Measurements from ENCODE around the gene RPL10. TPM values are rescaled to one million over a fixed set of nuclear protein-coding genes. Genes with fewer than 3 reads are reported as not detected.

Gene RPL10
- total and polyA plus RNA-seq, 9 of the 15 experiments (the other 6 are each of a cell fraction or from before 2014, with no cell fraction given), result 3,774 to 7,600 (median 5,014) TPM

DNA sequence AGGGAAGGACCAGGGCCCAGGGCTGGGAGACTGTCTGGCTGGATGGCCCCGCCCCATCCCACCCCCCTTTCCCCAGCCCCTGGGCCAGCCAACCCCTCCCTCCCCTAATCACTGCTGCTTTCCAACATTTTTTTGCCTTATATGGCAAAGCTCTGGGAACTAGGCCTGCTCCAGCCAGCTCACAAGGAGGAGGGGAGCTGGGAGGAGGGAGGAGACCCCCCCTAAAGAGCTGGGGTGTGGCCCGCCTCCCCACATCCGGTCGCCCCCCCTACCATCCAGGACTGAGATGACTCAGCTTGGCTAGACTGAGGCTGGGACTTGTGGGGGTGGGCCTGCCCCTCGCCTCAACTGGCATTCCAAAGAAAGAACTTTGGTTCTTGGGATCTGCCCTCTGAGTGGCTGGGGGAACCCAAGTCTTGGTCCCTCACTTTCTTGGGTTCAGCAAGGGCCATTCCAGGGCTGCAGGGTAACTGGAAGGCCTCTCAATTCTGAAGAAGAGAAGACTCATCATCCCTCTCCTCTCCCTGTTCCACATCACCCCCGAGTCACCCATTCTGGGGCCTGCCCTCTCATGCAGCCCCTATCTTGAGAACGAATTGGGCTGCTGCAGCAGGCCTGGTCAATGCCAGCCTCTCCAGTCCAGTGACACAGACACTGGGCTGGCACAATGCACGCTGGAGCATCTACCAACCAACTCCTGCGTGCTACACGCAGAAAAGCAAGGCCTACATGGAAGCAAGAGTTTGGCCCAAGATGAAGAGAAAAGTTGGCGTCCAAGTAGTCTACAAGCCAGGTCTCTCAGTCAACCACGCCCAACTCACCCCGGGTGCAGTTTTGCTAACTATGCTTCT lies 28.5 kb upstream of the RPL10 start (continued):
- TF ChIP-seq, protein P1, sequence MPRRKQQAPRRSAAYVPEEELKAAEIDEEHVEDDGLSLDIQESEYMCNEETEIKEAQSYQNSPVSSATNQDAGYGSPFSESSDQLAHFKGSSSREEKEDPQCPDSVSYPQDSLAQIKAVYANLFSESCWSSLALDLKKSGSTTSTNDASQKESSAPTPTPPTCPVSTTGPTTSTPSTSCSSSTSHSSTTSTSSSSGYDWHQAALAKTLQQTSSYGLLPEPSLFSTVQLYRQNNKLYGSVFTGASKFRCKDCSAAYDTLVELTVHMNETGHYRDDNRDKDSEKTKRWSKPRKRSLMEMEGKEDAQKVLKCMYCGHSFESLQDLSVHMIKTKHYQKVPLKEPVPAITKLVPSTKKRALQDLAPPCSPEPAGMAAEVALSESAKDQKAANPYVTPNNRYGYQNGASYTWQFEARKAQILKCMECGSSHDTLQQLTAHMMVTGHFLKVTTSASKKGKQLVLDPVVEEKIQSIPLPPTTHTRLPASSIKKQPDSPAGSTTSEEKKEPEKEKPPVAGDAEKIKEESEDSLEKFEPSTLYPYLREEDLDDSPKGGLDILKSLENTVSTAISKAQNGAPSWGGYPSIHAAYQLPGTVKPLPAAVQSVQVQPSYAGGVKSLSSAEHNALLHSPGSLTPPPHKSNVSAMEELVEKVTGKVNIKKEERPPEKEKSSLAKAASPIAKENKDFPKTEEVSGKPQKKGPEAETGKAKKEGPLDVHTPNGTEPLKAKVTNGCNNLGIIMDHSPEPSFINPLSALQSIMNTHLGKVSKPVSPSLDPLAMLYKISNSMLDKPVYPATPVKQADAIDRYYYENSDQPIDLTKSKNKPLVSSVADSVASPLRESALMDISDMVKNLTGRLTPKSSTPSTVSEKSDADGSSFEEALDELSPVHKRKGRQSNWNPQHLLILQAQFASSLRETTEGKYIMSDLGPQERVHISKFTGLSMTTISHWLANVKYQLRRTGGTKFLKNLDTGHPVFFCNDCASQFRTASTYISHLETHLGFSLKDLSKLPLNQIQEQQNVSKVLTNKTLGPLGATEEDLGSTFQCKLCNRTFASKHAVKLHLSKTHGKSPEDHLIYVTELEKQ (CRISPR knock-in tag; IDR thresholded peaks at IDR 0.05), result no peak
- TF ChIP-seq ZNF282 (CRISPR knock-in tag; IDR thresholded peaks at IDR 0.05), result no peak
- peak; percentile 27 for TF ChIP-seq TAF9B (IDR thresholded peaks at IDR 0.05; ENCODE audit: partially characterized antibody)
- no peak for TF ChIP-seq NR2F6 (CRISPR knock-in tag; IDR thresholded peaks at IDR 0.05)
- TF ChIP-seq MAFK (IDR thresholded peaks at IDR 0.05; ENCODE audit: low read length), result peak; percentile 58
- 0 out of 4 replicates have a peak, but pooled peaks of 1 of the 2 experiments have one; percentile 6 for TF ChIP-seq NRF1 (conservative IDR thresholded peaks at IDR 0.05 in 1 of 2, IDR thresholded peaks at IDR 0.05 in 1 of 2)
- no peak for TF ChIP-seq GTF2E2 (tag; IDR thresholded peaks at IDR 0.05)
- TF ChIP-seq PML (IDR thresholded peaks at IDR 0.05; ENCODE audit: low read length), result 0 out of 2 replicates have a peak, but pooled peaks have one; percentile 24
- TF ChIP-seq BACH1 (tag; IDR thresholded peaks at IDR 0.05), result 0 out of 2 replicates have a peak, but pooled peaks have one; percentile 44
- TF ChIP-seq, protein P2, sequence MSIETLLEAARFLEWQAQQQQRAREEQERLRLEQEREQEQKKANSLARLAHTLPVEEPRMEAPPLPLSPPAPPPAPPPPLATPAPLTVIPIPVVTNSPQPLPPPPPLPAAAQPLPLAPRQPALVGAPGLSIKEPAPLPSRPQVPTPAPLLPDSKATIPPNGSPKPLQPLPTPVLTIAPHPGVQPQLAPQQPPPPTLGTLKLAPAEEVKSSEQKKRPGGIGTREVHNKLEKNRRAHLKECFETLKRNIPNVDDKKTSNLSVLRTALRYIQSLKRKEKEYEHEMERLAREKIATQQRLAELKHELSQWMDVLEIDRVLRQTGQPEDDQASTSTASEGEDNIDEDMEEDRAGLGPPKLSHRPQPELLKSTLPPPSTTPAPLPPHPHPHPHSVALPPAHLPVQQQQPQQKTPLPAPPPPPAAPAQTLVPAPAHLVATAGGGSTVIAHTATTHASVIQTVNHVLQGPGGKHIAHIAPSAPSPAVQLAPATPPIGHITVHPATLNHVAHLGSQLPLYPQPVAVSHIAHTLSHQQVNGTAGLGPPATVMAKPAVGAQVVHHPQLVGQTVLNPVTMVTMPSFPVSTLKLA (conservative IDR thresholded peaks at IDR 0.05), result 0 out of 4 replicates have a peak, but pooled peaks of 1 of the 2 experiments have one; percentile 16
- no peak for TF ChIP-seq SP2 (IDR thresholded peaks at IDR 0.05; ENCODE audit: extremely low read depth, low read depth, low read length, poor library complexity, severe bottlenecking)
- peak; percentile 61; the same call in 1 of the 2 replicates for TF ChIP-seq SUPT5H (IDR thresholded peaks at IDR 0.05)
- TF ChIP-seq SIX5 (IDR thresholded peaks at IDR 0.05; ENCODE audit: borderline replicate concordance in 1 of 2, insufficient read depth in 1 of 2, low read depth in 1 of 2, low read length in 2 of 2), result no peak
- TF ChIP-seq KLF16 (IDR thresholded peaks at IDR 0.05), result no peak
- no peak for TF ChIP-seq MCM3 (IDR thresholded peaks at IDR 0.05)
- TF ChIP-seq SIRT6 (IDR thresholded peaks at IDR 0.05; ENCODE audit: low read depth, low read length), result no peak
- TF ChIP-seq PPARD (CRISPR knock-in tag; IDR thresholded peaks at IDR 0.05), result no peak
- TF ChIP-seq, protein P3, sequence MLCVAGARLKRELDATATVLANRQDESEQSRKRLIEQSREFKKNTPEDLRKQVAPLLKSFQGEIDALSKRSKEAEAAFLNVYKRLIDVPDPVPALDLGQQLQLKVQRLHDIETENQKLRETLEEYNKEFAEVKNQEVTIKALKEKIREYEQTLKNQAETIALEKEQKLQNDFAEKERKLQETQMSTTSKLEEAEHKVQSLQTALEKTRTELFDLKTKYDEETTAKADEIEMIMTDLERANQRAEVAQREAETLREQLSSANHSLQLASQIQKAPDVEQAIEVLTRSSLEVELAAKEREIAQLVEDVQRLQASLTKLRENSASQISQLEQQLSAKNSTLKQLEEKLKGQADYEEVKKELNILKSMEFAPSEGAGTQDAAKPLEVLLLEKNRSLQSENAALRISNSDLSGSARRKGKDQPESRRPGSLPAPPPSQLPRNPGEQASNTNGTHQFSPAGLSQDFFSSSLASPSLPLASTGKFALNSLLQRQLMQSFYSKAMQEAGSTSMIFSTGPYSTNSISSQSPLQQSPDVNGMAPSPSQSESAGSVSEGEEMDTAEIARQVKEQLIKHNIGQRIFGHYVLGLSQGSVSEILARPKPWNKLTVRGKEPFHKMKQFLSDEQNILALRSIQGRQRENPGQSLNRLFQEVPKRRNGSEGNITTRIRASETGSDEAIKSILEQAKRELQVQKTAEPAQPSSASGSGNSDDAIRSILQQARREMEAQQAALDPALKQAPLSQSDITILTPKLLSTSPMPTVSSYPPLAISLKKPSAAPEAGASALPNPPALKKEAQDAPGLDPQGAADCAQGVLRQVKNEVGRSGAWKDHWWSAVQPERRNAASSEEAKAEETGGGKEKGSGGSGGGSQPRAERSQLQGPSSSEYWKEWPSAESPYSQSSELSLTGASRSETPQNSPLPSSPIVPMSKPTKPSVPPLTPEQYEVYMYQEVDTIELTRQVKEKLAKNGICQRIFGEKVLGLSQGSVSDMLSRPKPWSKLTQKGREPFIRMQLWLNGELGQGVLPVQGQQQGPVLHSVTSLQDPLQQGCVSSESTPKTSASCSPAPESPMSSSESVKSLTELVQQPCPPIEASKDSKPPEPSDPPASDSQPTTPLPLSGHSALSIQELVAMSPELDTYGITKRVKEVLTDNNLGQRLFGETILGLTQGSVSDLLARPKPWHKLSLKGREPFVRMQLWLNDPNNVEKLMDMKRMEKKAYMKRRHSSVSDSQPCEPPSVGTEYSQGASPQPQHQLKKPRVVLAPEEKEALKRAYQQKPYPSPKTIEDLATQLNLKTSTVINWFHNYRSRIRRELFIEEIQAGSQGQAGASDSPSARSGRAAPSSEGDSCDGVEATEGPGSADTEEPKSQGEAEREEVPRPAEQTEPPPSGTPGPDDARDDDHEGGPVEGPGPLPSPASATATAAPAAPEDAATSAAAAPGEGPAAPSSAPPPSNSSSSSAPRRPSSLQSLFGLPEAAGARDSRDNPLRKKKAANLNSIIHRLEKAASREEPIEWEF (CRISPR knock-in tag; IDR thresholded peaks at IDR 0.05), result no peak

All from K562 (cell line).